ENCODE measurements around the gene PCCA.
"Not testable (repeated sequence)": the region's sequence is repeated elsewhere in the genome, so short reads cannot be mapped to it uniquely, and the experiment has no call there.

The PCCA gene

GRCh38 chr13:100306434-100306999 is 217.6 kb downstream of the PCCA start:
- no peak for DNase-seq (ENCODE audit: low read depth)

GRCh38 chr13:100314132-100314910 is 225.4 kb downstream of the PCCA start:
- no peak for DNase-seq (ENCODE audit: low read depth)

- no peak for DNase-seq (ENCODE audit: low read depth)
Measured at GRCh38 chr13:100315522-100315921, 226.6 kb downstream of the PCCA start.

GRCh38 chr13:100318473-100318872 is 229.6 kb downstream of the PCCA start:
- DNase-seq (ENCODE audit: low read depth), result not testable (repeated sequence)

GRCh38 chr13:100323937-100324336 is 235.0 kb downstream of the PCCA start:
- DNase-seq (ENCODE audit: low read depth), result no peak

- no peak for DNase-seq (ENCODE audit: low read depth)
Measured at GRCh38 chr13:100330662-100331061, 241.8 kb downstream of the PCCA start.

- DNase-seq (ENCODE audit: low read depth), result no peak
Measured at GRCh38 chr13:100333141-100333540, 244.2 kb downstream of the PCCA start.

- DNase-seq (ENCODE audit: low read depth), result no peak
Measured at GRCh38 chr13:100334214-100334613, 245.3 kb downstream of the PCCA start.

GRCh38 chr13:100336795-100337516 is 248.1 kb downstream of the PCCA start:
- DNase-seq (ENCODE audit: low read depth), result no peak

GRCh38 chr13:100338275-100338674 is 249.4 kb downstream of the PCCA start:
- no peak for DNase-seq (ENCODE audit: low read depth)

GRCh38 chr13:100339411-100339940 is 250.6 kb downstream of the PCCA start:
- DNase-seq (ENCODE audit: low read depth), result no peak

- DNase-seq (ENCODE audit: low read depth), result no peak
Measured at GRCh38 chr13:100340865-100341264, 252.0 kb downstream of the PCCA start.

GRCh38 chr13:100341327-100341726 is 252.4 kb downstream of the PCCA start:
- no peak for DNase-seq (ENCODE audit: low read depth)

- no peak for DNase-seq (ENCODE audit: low read depth)
Measured at GRCh38 chr13:100344544-100344943, 255.7 kb downstream of the PCCA start.

- no peak for DNase-seq (ENCODE audit: low read depth)
Measured at GRCh38 chr13:100347968-100348367, 259.1 kb downstream of the PCCA start.

GRCh38 chr13:100349594-100349993 is 260.7 kb downstream of the PCCA start:
- DNase-seq (ENCODE audit: low read depth), result no peak

GRCh38 chr13:100350601-100351000 is 261.7 kb downstream of the PCCA start:
- no peak for DNase-seq (ENCODE audit: low read depth)

- no peak for DNase-seq (ENCODE audit: low read depth)
Measured at GRCh38 chr13:100356426-100356825, 267.5 kb downstream of the PCCA start.

GRCh38 chr13:100356889-100357288 is 268.0 kb downstream of the PCCA start:
- DNase-seq (ENCODE audit: low read depth), result no peak

- no peak for DNase-seq (ENCODE audit: low read depth)
Measured at GRCh38 chr13:100357764-100358163, 268.9 kb downstream of the PCCA start.

- no peak for DNase-seq (ENCODE audit: low read depth)
Measured at GRCh38 chr13:100361504-100361903, 272.6 kb downstream of the PCCA start.

- no peak for DNase-seq (ENCODE audit: low read depth)
Measured at GRCh38 chr13:100362371-100362770, 273.5 kb downstream of the PCCA start.

GRCh38 chr13:100362781-100363180 is 273.9 kb downstream of the PCCA start:
- no peak for DNase-seq (ENCODE audit: low read depth)
